Hepatocyte (in vitro differentiated cells): ENCODE data around the gene ABCA10.

Experiments used
- EZH2 ChIP-seq: fragments of 200-600 bp; sonication (generic); IDR thresholded peaks from 2 replicates; pipeline ENCODE4 v1.6.1; 2016; ENCODE audit warnings: antibody characterized with exemption, mild to moderate bottlenecking, borderline replicate concordance
- TF ChIP-seq, protein P1 (sequence below): fragments of 200-600 bp; sonication (generic); IDR thresholded peaks from 2 replicates; pipeline ENCODE4 v1.5.1; 2016; ENCODE audit warnings: antibody characterized with exemption, mild to moderate bottlenecking; ENCODE audit not compliant: poor library complexity

DNA sequence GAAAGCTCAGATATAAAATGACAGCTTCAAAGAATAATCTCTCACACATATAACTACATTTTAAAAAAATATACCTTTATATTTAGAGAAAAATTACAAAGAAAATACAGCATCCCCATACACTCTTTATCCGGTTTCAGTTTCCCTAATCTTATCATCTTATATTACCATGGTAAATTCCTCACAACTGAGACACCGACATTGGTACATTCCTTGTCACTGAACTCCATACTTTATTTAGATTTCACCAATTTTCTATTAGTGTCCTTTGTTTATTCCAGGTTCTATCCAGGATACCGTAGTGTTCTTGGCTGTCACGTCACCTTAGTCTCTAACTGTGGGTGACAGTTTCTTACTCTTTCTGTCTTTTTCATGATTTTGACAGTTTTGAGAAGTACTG is 22.0 kb upstream of the ABCA10 start:
- TF ChIP-seq, protein P1, sequence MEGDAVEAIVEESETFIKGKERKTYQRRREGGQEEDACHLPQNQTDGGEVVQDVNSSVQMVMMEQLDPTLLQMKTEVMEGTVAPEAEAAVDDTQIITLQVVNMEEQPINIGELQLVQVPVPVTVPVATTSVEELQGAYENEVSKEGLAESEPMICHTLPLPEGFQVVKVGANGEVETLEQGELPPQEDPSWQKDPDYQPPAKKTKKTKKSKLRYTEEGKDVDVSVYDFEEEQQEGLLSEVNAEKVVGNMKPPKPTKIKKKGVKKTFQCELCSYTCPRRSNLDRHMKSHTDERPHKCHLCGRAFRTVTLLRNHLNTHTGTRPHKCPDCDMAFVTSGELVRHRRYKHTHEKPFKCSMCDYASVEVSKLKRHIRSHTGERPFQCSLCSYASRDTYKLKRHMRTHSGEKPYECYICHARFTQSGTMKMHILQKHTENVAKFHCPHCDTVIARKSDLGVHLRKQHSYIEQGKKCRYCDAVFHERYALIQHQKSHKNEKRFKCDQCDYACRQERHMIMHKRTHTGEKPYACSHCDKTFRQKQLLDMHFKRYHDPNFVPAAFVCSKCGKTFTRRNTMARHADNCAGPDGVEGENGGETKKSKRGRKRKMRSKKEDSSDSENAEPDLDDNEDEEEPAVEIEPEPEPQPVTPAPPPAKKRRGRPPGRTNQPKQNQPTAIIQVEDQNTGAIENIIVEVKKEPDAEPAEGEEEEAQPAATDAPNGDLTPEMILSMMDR = no peak
- TF ChIP-seq EZH2 = no peak
